WTC11 (cell line): Measurements from ENCODE around the gene CELF4. TPM values are rescaled to one million over a fixed set of nuclear protein-coding genes. Genes with fewer than 3 reads are reported as not detected.

Experiments used
- ATAC-seq: fragments of 200-7000 bp; cut with Tn5 transposase; 2 replicates; pipeline ENCODE4 v1.10.0; 2021; ENCODE audit warnings: mild to moderate bottlenecking, moderate library complexity
- CTCF ChIA-PET: fragments of 300-600 bp; sonication (Branson Sonifier 250); formaldehyde crosslinking; loops from one replicate; lab custom pipeline; 2021; ENCODE audit warnings: antibody characterized with exemption; lab: Charles Lee
- POLR2A ChIA-PET: fragments of 350-600 bp; sonication (Branson Sonifier 250); formaldehyde crosslinking; loops from one replicate; lab custom pipeline; 2021; ENCODE audit warnings: antibody characterized with exemption; lab: Charles Lee
- DNase-seq: peaks from one replicate; pipeline ENCODE4 v3.0.0; 2021; ENCODE audit warnings: low spot score
- H3K27ac Mint-ChIP-seq: 2 replicates; pipeline ENCODE4 v1.8.0; 2021; ENCODE audit warnings: mixed read lengths
- H3K27me3 Mint-ChIP-seq: 2 replicates; pipeline ENCODE4 v1.8.0; 2021; ENCODE audit warnings: low read depth, mild to moderate bottlenecking, moderate library complexity, mixed read lengths
- H3K36me3 Mint-ChIP-seq: 2 replicates; pipeline ENCODE4 v1.8.0; 2021; ENCODE audit warnings: mixed read lengths
- H3K4me1 Mint-ChIP-seq: 2 replicates; pipeline ENCODE4 v1.8.0; 2022; ENCODE audit warnings: mixed read lengths
- H3K4me3 Mint-ChIP-seq: 2 replicates; pipeline ENCODE4 v1.8.0; 2021; ENCODE audit warnings: mild to moderate bottlenecking, moderate library complexity, mixed read lengths
- H3K9me3 Mint-ChIP-seq: 2 replicates; pipeline ENCODE4 v1.8.0; 2021; ENCODE audit warnings: mixed read lengths
- AFF4 ChIP-seq: sonication (generic); formaldehyde crosslinking; IDR thresholded peaks from 2 replicates; pipeline ENCODE4 v1.8.1; 2023; ENCODE audit warnings: mild to moderate bottlenecking, missing genetic modification reagents, borderline replicate concordance
- ARID4B ChIP-seq: sonication (generic); formaldehyde crosslinking; IDR thresholded peaks from 2 replicates; pipeline ENCODE4 v1.8.0; 2023; ENCODE audit warnings: missing genetic modification reagents, mild to moderate bottlenecking, borderline replicate concordance
- CBFB ChIP-seq: sonication (generic); formaldehyde crosslinking; IDR thresholded peaks from 2 replicates; pipeline ENCODE4 v1.8.1; 2022; ENCODE audit warnings: mild to moderate bottlenecking, low read depth, missing genetic modification reagents
- CREB1 ChIP-seq: sonication (generic); formaldehyde crosslinking; IDR thresholded peaks from 2 replicates; pipeline ENCODE4 v1.8.0; 2023; ENCODE audit warnings: mild to moderate bottlenecking, missing genetic modification reagents
- E2F5 ChIP-seq: sonication (generic); formaldehyde crosslinking; IDR thresholded peaks from 2 replicates; pipeline ENCODE4 v1.8.1; 2022; ENCODE audit warnings: mild to moderate bottlenecking, moderate library complexity, missing genetic modification reagents
- EMX1 ChIP-seq: fragments of 250-450 bp; sonication (Bioruptor Pico); IDR thresholded peaks from 2 replicates; pipeline ENCODE4 v1.8.0; 2021; ENCODE audit warnings: mild to moderate bottlenecking
- FOXK1 ChIP-seq: sonication (generic); formaldehyde crosslinking; IDR thresholded peaks from 2 replicates; pipeline ENCODE4 v1.8.0; 2022; ENCODE audit warnings: mild to moderate bottlenecking, moderate library complexity, missing genetic modification reagents
- FOXP4 ChIP-seq: sonication (generic); formaldehyde crosslinking; IDR thresholded peaks from 2 replicates; pipeline ENCODE4 v1.8.0; 2022; ENCODE audit warnings: mild to moderate bottlenecking, missing genetic modification reagents
- GABPB1 ChIP-seq: sonication (generic); formaldehyde crosslinking; IDR thresholded peaks from 2 replicates; pipeline ENCODE4 v1.8.1; 2023; ENCODE audit warnings: mild to moderate bottlenecking, missing genetic modification reagents
- IRF2 ChIP-seq: sonication (generic); formaldehyde crosslinking; IDR thresholded peaks from 2 replicates; pipeline ENCODE4 v1.8.0; 2022; ENCODE audit warnings: low read depth, missing genetic modification reagents, borderline replicate concordance
- MLX ChIP-seq: sonication (generic); formaldehyde crosslinking; IDR thresholded peaks from 2 replicates; pipeline ENCODE4 v1.8.1; 2023; ENCODE audit warnings: mild to moderate bottlenecking, missing genetic modification reagents, moderate library complexity
- NFE2L1 ChIP-seq: sonication (generic); formaldehyde crosslinking; IDR thresholded peaks from 2 replicates; pipeline ENCODE4 v1.8.1; 2023; ENCODE audit warnings: missing genetic modification reagents
- SP1 ChIP-seq: sonication (generic); formaldehyde crosslinking; conservative IDR thresholded peaks from 2 replicates; pipeline ENCODE4 v1.8.1; 2022; ENCODE audit warnings: missing genetic modification reagents
- ZNF317 ChIP-seq: sonication (generic); formaldehyde crosslinking; IDR thresholded peaks from 2 replicates; pipeline ENCODE4 v1.8.1; 2023; ENCODE audit warnings: low read depth, mild to moderate bottlenecking, moderate library complexity, missing genetic modification reagents, borderline replicate concordance
- ZNF512 ChIP-seq: sonication (generic); formaldehyde crosslinking; IDR thresholded peaks from 2 replicates; pipeline ENCODE4 v1.8.1; 2022; ENCODE audit warnings: missing genetic modification reagents, borderline replicate concordance
- ZNF532 ChIP-seq: fragments of 250-450 bp; sonication (Bioruptor Pico); IDR thresholded peaks from 2 replicates; pipeline ENCODE4 v1.9.0; 2021; ENCODE audit warnings: mild to moderate bottlenecking, borderline replicate concordance
- total RNA-seq: library from RNA; stranded (reverse); gene quantifications from 3 replicates; pipeline ENCODE4 v1.2.3, GENCODE V29; 2021
- TF ChIP-seq, protein P1 (sequence below): sonication (generic); formaldehyde crosslinking; IDR thresholded peaks from 2 replicates; pipeline ENCODE4 v1.8.0; 2022; ENCODE audit warnings: mild to moderate bottlenecking, missing genetic modification reagents

CELF4 gene
- total RNA-seq, 1 experiment from 2014 or later: 2.9 TPM

DNA sequence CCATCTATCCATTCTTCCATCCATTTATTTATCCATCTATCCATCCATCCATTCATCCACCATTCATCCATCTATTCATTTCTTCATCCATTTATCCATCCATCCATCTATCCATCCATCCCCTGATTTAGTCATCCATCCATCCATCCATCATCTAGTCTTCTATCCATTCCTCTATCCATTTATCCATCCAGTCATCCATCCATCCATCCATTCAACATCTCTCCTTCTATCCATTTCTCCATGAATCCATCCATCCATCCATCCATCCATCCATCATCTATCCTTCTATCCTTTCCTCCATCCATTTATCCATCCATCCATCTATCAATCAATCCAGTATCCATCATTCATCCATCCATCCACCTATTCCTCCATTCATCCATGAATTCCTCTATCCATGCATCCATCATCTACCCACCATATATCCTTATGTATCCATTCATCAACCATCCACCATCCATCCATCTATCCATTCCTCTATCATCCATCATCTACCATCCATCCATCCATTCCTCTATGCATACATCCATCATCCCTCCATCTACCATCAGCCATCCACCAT lies 185.0 kb downstream of the CELF4 start:
- H3K27ac Mint-ChIP-seq: no peak overlapping the region
- DNase-seq (no peak), ATAC-seq (no peak)
- H3K9me3 Mint-ChIP-seq: no peaks in the 10 kb centered on the region; the same call in 1 of the 2 replicates
- POLR2A ChIA-PET: no interaction called here
- CTCF ChIA-PET: no interaction called here
- H3K27me3 Mint-ChIP-seq: peaks cover 11% of the 10 kb centered on the region; the same call in 1 of the 2 replicates
- peaks cover 20% of the 10 kb centered on the region for H3K4me1 Mint-ChIP-seq
- no peak overlapping the region for H3K4me3 Mint-ChIP-seq
- H3K36me3 Mint-ChIP-seq: no peaks in the 10 kb centered on the region
- TF ChIP-seq ZNF317 (no peak), NFE2L1 (CRISPR knock-in tag) (no peak), AFF4 (CRISPR knock-in tag) (no peak), E2F5 (CRISPR knock-in tag) (no peak), ZNF532 (CRISPR knock-in tag) (no peak), CBFB (CRISPR knock-in tag) (no peak), EMX1 (CRISPR knock-in tag) (no peak), GABPB1 (CRISPR knock-in tag) (no peak), ARID4B (no peak), MLX (CRISPR knock-in tag) (no peak), FOXP4 (CRISPR knock-in tag) (no peak), ZNF512 (CRISPR knock-in tag) (no peak), CREB1 (CRISPR knock-in tag) (no peak), IRF2 (CRISPR knock-in tag) (no peak), SP1 (CRISPR knock-in tag) (no peak), FOXK1 (no peak)
- TF ChIP-seq, protein P1, sequence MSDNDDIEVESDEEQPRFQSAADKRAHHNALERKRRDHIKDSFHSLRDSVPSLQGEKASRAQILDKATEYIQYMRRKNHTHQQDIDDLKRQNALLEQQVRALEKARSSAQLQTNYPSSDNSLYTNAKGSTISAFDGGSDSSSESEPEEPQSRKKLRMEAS: no peak
